Activated CD4-positive, CD25-positive, alpha-beta regulatory T cell (primary cell): ENCODE results near the gene THEM5.
A peak's percentile ranks its signal among the peaks of the same experiment; 100 is the strongest.
"Not testable (repeated sequence)": the region's sequence is repeated elsewhere in the genome, so short reads cannot be mapped to it uniquely, and the experiment has no call there.

Source experiments
- DNase-seq, 4 experiments: peaks; one replicate each; lab custom pipeline; 2025; lab: John Stamatoyannopoulos, UW

THEM5 gene

GRCh38 chr1:151853411-151853943 is at the start of gene THEM5:
THEM5 (minus strand) TSS chr1:151853712; CDS start chr1:151853565, 147 bp downstream.
- no peak for DNase-seq

DNA sequence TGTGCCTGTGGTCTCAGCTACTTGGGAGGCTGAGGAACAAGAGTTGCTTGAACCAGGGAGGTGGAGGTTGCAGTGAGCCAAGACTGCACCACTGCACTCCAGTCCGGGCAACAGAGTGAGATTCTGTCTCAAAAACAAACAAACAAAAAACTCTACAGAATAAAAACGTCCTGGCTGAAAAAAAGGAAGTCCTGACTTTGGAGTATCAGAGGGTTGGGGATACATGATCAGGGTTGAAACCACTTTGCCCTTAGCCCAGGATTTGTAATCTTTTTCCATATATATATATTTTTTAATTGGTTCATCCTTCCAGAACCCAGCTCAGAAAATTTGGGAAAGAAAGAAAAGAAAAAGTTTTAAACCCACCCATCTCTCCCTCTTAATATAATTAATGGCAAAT is 49.3 kb upstream of the THEM5 start:
- no peak for DNase-seq

GRCh38 chr1:151900804-151901203 is 47.3 kb upstream of the THEM5 start:
- not testable (repeated sequence) for DNase-seq

DNA sequence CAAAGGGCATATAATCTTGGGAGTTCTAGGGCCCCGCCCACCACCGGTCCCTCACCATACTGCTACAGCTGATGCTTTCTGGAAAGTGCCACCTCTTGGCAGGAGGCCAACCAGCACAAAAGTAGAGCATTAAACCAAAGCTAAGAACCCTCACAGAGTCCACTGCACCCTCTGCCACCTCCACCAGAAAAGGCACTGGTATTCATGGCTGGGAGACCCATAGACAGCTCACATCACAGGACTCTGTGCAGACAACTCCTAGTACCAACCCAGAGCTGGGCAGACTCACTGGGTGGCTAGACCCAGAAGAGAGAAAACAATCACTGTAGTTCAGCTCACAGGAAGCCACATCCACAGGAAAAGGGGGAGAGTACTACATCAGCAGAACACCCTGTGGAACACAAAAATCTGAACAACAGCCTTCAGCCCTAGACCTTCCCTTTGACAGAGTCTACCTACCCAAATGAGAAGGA is 45.0 kb upstream of the THEM5 start:
- peak in 2 of 4 experiments; percentile 17 to 29 for DNase-seq

- no peak for DNase-seq
Observed at GRCh38 chr1:151897991-151898431, 44.5 kb upstream of the THEM5 start.

DNA sequence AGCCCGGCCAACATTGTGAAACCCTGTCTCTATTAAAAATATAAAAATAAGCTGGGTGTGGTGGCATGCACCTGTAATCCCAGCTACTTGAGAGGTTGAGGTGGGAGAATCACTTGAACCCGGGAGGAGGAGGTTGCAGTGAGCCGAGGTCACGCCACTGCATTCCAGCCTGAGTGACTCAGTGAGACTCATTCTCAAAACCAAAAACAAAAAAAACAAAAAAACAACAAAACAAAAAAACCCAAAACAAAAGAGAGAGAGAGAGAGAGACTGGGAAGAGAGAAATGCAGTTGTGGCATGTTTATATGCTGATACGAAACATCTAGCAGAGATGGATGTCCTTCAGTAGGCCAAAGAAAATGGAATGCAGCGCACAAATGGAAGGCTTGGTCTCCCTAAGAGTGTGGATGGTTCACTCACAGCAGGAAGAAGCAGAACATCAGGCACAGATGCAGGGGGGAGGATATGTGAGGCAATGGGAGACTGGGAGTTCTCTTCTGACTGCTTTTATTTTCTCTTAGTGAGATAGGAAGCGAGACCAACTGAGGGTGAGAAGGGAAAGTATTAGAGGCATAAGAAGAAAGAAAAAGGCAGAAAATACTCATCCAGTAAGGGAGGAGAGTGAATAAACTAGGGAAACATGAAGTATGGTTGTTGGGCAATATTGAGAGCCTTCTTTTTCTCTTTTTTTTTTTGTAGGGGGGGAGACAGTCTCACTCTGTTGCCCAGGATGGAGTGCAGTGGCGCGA is 39.8 kb upstream of the THEM5 start:
- DNase-seq = no peak

GRCh38 chr1:151892190-151892589 is 38.7 kb upstream of the THEM5 start:
- DNase-seq = no peak

- no peak for DNase-seq
Observed at GRCh38 chr1:151891512-151891911, 38.0 kb upstream of the THEM5 start.

DNA sequence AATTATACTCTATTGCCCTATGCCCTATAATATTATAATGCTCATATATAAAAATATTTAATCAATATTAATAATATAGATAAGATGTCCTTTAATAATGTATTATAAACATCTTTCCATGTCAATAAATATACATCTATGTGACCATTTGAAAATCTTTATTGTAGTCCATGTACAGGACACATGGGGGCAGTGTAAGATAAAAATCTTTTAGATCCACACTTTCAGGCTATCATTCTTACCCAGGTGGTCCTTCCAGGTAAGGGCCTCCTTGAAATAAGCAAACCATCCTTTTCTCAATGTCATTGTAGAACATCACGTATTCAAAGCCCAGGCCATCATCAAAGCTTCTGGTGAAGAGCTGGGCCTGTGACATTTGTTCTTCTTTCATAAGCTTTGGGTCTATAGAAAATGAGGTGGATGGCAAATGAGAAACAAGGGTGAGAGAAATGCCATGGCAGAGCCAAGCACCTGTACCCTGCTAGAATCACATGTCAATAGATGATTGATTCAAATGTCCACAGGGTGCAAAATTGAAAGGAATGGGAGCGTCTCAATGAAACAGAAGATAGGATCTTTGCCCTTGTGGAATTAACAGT is 35.6 kb upstream of the THEM5 start:
- DNase-seq = no peak

DNA sequence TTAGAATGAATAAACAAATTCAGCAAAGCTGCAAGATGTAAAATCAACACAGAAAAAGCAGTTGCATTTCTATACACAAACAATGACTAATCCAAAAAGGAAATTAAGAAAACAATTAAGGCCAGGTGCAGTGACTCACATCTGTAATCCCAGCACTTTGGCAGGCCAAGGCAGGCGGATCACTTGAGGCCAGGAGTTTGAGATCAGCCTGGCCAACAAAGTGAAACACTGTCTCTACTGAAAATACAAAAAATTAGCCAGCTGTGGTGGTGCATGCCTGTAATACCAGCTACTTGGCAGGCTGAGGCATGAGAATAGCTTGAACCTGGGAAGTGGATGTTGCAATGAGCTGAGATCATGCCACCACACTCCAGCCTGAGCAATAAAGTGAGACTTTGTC is 33.5 kb upstream of the THEM5 start:
- no peak for DNase-seq

DNA sequence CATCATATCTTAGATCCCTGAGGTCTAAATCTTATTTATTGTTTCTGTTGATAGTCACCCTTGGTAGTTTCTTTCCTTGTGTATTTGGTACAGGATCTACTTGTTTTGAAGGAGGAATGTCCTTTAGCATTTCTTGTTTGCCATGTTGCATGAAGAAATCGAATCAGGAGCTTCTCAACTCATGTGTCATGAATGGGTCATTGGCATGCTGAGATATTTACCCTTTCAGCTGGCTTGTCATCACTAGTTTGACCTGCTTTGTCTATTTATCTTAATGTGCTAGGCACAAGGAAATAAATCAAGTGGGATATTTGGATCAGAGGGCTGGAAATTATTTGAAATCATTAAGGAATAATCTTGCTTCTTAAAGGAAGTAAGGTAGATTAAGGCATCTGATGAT is 32.0 kb upstream of the THEM5 start:
- no peak for DNase-seq

DNA sequence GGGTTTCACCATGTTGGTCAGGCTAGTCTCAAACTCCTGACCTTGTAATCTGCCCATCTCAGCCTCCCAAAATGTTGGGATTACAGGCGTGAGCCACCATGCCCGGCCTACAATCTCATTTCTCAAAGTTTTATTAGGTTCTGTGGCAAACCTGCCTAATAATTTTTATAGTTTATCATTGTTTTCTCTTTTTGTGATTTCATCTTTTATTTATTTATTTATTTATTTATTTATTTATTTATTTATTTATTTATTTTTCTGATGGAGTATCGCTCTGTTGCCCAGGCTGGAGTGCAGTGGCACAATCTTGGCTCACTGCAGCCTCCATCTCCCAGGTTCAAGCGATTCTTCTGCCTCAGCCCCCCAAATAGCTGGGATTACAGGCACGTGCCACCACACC is 31.4 kb upstream of the THEM5 start:
- DNase-seq = not testable (repeated sequence)

DNA sequence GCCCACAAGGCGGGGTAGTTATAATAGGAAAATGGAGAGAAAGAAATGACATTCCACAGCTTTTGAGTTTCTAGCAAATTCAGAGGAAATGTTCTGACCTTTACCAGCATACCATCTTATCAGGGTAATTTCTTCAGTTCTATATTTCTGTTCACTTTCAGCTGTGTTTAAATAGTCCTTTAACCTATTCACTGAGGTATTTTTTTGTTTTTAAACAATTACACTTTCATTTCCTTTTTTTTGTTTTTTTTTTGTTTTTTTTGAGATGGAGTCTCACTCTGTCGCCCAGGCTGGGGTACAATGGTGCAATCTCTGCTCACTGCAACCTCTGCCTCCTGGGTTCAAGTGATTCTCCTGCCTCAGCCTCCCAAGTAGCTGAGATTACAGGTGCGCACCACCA is 30.9 kb upstream of the THEM5 start:
- DNase-seq = not testable (repeated sequence)

DNA sequence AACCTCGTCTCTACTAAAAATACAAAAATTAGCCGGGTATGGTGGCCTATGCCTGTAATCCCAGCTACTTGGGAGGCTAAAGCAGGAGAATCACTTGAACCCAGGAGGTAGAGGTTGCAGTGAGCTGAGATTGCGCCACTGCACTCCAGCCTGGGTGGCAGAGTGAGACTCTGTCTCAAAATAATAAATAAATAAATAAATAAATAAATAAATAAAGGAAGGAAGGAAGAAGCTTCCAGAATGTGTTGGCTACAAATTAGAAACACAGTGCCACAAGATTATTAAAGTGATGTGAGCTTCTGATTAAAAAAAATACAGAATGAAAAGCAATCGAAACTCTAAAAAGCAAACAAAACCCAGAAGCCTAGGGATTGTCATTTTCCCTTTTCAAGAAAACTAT is 30.4 kb upstream of the THEM5 start:
- DNase-seq = not testable (repeated sequence)

DNA sequence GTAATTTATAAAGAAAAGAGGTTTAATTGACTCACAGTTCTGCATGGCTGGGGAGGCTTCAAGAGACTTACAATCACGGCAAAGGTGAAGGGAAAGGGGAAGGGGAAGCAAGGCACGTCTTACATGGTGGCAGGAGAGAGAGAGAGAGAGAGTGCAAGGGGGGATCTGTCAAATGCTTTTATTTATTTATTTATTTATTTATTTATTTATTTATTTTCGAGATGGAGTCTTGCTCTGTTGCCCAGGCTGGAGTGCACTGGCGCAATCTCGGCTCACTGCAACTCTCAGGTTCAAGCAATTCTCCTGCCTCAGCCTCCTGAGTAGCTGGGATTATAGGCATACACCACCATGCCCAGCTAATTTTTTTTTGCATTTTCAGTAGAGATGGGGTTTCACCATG is 29.4 kb upstream of the THEM5 start:
- not testable (repeated sequence) for DNase-seq

GRCh38 chr1:151882466-151882865 is 29.0 kb upstream of the THEM5 start:
- no peak for DNase-seq

- DNase-seq = no peak
Observed at GRCh38 chr1:151881479-151881878, 28.0 kb upstream of the THEM5 start.

GRCh38 chr1:151875419-151876097 is 22.0 kb upstream of the THEM5 start:
- no peak for DNase-seq

GRCh38 chr1:151872776-151873175 is 19.3 kb upstream of the THEM5 start:
- DNase-seq = not testable (repeated sequence)

DNA sequence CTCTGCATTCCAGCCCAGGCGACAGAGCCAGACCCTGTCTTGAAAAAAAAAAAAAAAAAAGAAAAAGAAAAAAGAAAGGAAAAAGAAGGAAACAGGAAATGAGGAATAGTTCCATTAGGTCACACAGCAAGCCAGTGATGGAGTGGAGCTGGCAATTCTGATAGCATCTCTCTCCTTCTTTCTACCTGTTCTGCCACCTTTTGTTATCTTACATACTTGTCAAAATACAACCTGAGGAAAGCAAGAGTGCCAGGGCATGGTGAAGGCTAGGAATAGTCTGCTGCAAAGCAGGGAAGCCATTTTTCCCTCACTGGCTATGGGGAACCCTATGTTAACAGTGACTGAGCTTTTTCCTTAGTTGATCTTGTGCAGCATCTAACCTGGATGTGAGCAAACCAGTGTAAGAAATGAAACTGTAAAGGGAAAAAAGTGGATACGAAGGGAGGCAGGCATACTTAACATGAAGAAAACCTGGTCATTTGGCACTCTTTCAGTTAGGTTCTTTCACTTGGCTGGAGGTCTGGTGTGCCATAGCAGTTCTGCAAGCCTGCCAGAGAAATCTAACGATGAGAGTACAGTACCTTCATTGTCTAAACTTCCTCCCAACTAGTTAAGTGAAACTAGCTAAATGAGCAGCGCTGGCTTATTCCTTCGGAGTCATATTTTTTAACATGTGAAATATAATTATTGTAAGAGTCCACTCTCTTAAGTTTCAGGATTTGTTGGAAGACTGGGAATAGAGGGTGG is 17.9 kb upstream of the THEM5 start:
- no peak for DNase-seq

DNA sequence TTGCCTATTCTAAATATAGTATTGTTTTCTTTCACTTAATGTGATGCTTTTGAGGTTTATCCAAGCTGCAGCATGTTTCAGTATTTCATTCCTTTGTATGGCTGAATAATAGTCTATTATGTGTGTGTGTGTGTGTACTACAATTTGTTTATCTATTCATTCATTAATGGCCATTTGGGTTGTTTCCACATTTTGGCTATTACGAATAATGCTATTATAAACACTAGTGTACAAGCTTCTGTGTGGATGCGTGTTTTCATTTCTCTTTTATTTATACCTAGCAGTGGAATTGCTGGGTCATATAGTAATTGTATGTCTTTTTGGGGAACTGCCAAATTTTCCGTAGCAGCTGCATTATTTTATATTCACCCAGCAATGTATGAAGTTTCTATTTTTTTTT is 15.0 kb upstream of the THEM5 start:
- no peak for DNase-seq
